Hepatocyte (in vitro differentiated cells): ENCODE measurements around the gene CTCFL.

Experiments
- EZH2 ChIP-seq: fragments of 200-600 bp; sonication (generic); IDR thresholded peaks from 2 replicates; pipeline ENCODE4 v1.6.1; 2016; ENCODE audit warnings: antibody characterized with exemption, mild to moderate bottlenecking, borderline replicate concordance
- TF ChIP-seq, protein P1 (sequence below): fragments of 200-600 bp; sonication (generic); IDR thresholded peaks from 2 replicates; pipeline ENCODE4 v1.5.1; 2016; ENCODE audit warnings: antibody characterized with exemption, mild to moderate bottlenecking; ENCODE audit not compliant: poor library complexity

DNA sequence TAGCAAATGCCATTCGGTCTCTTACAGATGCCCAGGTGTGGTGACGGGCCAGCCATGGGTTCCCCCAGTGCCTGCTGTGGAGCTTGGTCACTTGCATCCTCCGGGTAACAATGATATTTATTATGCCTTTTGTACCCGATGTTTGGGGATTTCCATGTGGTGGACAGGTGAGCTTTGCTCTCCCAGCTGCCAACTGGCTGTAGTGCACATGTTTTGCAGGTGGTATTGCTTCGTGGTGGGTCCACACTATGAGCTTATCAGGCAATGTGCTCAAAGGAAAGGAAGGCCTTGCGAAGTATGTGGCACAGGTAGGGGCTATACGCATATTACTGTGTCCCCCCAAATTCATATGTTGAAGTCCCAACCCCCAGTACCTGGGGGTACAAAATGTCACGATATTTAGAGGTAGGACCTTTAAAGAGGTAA lies 4.2 kb upstream of the CTCFL start:
- TF ChIP-seq, protein P1, sequence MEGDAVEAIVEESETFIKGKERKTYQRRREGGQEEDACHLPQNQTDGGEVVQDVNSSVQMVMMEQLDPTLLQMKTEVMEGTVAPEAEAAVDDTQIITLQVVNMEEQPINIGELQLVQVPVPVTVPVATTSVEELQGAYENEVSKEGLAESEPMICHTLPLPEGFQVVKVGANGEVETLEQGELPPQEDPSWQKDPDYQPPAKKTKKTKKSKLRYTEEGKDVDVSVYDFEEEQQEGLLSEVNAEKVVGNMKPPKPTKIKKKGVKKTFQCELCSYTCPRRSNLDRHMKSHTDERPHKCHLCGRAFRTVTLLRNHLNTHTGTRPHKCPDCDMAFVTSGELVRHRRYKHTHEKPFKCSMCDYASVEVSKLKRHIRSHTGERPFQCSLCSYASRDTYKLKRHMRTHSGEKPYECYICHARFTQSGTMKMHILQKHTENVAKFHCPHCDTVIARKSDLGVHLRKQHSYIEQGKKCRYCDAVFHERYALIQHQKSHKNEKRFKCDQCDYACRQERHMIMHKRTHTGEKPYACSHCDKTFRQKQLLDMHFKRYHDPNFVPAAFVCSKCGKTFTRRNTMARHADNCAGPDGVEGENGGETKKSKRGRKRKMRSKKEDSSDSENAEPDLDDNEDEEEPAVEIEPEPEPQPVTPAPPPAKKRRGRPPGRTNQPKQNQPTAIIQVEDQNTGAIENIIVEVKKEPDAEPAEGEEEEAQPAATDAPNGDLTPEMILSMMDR = no peak
- no peak for TF ChIP-seq EZH2
